ENCODE measurements around the gene OR2K2.
"Not testable (repeated sequence)": the region's sequence is repeated elsewhere in the genome, so short reads cannot be mapped to it uniquely, and the experiment has no call there.

OR2K2 gene

DNA sequence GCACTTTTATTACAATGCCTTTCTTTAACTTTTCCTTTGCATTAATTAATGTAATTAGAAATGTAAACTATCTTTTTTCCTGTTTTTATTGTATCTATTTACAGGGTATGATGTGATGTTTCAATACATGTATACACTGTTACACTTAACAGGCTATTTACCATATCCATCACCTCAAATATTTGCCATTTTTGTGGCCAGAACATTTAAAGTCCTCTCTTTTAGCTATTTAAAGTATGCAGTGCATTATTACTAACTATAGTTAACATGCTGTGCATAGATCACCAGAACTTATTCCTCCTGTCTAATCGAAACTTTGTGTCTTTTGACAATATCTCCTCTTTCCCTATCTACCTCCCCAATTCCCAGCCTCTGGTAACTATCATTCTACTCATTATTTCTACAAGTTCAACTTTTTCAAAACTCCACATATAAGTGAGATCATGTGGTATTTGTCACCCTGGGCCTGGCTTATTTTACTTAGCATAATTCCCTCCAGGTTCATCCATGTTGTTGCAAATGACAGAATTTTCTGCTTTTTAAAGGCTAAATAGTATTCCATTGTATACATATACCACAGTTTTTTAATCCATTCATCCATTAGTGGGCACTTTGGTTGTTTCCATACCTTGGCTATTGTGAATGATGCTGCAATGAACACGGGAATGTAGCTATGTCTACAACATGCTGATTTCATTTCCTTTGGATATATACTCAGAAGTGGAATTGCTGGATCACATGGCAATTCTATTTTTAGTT is 32.8 kb downstream of the OR2K2 start:
- no peak overlapping the region for H3K4me3 ChIP-seq (ENCODE audit: low read depth, low read length)
- TF ChIP-seq, protein P1, sequence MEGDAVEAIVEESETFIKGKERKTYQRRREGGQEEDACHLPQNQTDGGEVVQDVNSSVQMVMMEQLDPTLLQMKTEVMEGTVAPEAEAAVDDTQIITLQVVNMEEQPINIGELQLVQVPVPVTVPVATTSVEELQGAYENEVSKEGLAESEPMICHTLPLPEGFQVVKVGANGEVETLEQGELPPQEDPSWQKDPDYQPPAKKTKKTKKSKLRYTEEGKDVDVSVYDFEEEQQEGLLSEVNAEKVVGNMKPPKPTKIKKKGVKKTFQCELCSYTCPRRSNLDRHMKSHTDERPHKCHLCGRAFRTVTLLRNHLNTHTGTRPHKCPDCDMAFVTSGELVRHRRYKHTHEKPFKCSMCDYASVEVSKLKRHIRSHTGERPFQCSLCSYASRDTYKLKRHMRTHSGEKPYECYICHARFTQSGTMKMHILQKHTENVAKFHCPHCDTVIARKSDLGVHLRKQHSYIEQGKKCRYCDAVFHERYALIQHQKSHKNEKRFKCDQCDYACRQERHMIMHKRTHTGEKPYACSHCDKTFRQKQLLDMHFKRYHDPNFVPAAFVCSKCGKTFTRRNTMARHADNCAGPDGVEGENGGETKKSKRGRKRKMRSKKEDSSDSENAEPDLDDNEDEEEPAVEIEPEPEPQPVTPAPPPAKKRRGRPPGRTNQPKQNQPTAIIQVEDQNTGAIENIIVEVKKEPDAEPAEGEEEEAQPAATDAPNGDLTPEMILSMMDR (conservative IDR thresholded peaks at IDR 0.05; ENCODE audit: low read depth, low read length) = no peak
- DNase-seq (ENCODE audit: low read depth) = peak; percentile 59

DNA sequence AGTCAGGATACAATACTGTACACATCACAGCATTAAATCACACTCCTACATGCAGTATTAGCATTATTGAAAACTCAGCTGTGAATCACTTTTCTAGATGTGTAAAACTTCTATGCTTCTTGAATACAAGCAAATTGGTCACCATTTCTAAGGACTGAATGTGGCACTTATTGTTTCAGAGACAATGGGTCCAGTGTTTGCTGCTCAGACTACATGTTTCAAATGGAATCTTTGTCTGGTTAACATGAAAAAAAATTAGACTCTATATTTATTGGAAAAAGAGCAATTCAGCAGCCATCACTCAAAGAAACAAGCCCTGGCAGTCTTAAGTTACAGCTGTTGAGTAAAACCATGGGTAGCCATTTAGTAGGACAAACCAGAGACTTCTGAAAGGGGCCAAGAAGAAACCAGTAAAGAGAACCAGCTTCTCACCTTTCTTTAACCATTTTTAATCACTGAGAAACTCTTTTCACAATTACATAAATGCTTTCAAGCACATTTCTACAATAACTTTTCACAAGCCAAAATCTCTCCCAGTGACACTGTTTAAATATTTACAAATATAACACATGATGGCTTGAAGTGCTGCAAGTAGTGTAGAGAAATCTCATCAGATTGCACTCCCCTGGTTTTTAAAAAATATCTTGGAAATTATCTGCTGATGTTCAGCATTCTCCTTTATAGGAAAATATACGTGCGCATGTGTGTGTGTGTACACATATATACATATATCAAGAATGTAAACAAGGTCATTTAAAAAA is 35.2 kb downstream of the OR2K2 start:
- TF ChIP-seq, protein P1 (conservative IDR thresholded peaks at IDR 0.05; ENCODE audit: low read depth, low read length) = no peak
- DNase-seq (ENCODE audit: low read depth) = no peak
- no peak overlapping the region for H3K4me3 ChIP-seq (ENCODE audit: low read depth, low read length)

DNA sequence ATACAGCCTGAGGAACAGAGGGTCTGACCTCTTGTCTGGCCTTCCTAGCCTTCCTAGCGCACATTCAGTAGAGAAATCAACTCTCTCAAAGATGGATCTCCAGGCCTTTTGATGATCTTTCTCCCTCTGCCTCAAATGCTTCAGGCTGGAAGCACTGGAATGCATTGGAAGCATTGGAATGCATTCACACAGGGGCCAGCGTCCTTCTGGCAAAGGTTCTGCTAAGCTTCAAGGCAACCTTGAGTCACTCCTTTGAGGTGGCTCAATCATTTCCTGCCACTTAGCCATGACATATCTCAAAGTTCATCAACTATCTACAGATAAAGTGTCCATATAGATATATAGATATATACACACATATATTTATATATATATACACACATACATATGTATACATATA is 42.9 kb downstream of the OR2K2 start:
- no peak overlapping the region for H3K4me3 ChIP-seq (ENCODE audit: low read depth, low read length)
- TF ChIP-seq, protein P1 (conservative IDR thresholded peaks at IDR 0.05; ENCODE audit: low read depth, low read length) = no peak
- DNase-seq (ENCODE audit: low read depth) = peak; percentile 62

DNA sequence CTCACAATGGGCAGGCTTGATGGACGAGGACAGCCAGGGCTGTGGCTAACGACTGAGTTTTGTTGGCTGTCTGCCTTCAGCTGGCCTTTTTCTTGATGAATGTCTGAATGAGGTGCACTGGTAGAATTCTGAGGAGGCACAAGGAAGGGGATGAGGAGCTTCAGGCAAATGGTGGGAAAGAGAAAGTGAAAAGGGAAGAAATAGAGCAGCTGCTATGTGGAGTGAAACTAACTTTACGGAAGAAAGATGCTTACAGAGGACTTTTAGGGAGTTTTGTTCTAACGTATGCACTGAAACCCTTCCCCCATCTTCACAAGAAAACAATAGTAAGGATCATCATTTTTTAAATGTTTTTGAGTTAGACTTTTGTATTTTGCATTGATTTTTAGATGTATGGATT is 45.3 kb downstream of the OR2K2 start:
- no peak for DNase-seq (ENCODE audit: low read depth)
- no peak overlapping the region for H3K4me3 ChIP-seq (ENCODE audit: low read depth, low read length)
- TF ChIP-seq, protein P1 (conservative IDR thresholded peaks at IDR 0.05; ENCODE audit: low read depth, low read length) = no peak

DNA sequence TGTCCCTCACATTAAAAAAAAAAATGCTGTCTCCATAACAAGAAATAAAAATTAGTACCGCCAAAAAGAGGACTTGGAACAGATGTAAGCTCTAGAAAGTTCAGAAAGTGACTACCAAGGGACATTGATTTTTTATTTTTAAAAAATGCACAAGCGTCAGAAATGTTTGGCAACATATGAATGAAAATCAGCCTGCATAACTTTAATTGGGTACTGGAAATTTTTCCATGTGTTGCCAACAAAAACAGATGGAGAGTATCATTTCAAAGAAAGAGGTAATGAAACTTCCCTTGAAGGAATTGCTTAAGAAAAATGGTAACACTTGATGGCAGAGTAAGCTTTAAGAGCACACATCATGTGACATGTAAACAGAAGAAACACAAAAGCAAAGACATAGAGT is 47.2 kb downstream of the OR2K2 start:
- H3K4me3 ChIP-seq (ENCODE audit: low read depth, low read length) = no peak overlapping the region
- DNase-seq (ENCODE audit: low read depth) = no peak
- TF ChIP-seq, protein P1 (conservative IDR thresholded peaks at IDR 0.05; ENCODE audit: low read depth, low read length) = no peak

DNA sequence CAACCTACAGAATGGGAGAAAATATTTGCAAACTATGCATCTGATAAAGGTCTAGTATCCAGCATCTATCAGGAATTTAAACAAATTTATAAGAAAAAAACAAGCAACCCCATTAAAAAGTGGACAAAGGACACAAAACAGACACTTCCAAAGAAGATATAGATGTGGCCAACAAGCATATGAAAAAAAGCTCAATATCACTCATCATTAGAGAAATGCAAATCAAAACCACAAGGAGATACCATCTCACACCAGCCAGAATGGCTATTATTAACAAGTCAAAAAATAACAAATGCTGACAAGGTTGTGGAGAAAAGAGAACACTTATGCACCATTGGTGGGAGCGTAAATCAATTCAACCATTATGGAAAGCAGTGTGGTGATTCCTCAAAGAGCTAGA is 49.2 kb downstream of the OR2K2 start:
- H3K4me3 ChIP-seq (ENCODE audit: low read depth, low read length) = not testable (repeated sequence)

More for the DNA sequence above, 49.2 kb downstream of the OR2K2 start:
- DNase-seq (ENCODE audit: low read depth) = not testable (repeated sequence)

Data from choroid plexus epithelial cell (primary cell).